Measurements from ENCODE around the gene TACC2.
A peak's percentile ranks its signal among the peaks of the same experiment; 100 is the strongest.

Gene TACC2

GRCh38 chr10:122140461-122140902, 151.5 kb downstream of the TACC2 start:
- DNase-seq (ENCODE audit: low read depth): peak; percentile 58
- TF ChIP-seq, protein P1, sequence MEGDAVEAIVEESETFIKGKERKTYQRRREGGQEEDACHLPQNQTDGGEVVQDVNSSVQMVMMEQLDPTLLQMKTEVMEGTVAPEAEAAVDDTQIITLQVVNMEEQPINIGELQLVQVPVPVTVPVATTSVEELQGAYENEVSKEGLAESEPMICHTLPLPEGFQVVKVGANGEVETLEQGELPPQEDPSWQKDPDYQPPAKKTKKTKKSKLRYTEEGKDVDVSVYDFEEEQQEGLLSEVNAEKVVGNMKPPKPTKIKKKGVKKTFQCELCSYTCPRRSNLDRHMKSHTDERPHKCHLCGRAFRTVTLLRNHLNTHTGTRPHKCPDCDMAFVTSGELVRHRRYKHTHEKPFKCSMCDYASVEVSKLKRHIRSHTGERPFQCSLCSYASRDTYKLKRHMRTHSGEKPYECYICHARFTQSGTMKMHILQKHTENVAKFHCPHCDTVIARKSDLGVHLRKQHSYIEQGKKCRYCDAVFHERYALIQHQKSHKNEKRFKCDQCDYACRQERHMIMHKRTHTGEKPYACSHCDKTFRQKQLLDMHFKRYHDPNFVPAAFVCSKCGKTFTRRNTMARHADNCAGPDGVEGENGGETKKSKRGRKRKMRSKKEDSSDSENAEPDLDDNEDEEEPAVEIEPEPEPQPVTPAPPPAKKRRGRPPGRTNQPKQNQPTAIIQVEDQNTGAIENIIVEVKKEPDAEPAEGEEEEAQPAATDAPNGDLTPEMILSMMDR (conservative IDR thresholded peaks at IDR 0.05; ENCODE audit: low read length): no peak
- no peak overlapping the region for H3K4me3 ChIP-seq (ENCODE audit: low read length)

GRCh38 chr10:122140941-122141623, 152.1 kb downstream of the TACC2 start:
- TF ChIP-seq, protein P1 (conservative IDR thresholded peaks at IDR 0.05; ENCODE audit: low read length): no peak; the same call in 1 of the 2 replicates
- peak; percentile 93 for DNase-seq (ENCODE audit: low read depth)
- H3K4me3 ChIP-seq (ENCODE audit: low read length): no peak overlapping the region

GRCh38 chr10:122141821-122142640, 153.1 kb downstream of the TACC2 start:
- no peak overlapping the region for H3K4me3 ChIP-seq (ENCODE audit: low read length)
- TF ChIP-seq, protein P1 (conservative IDR thresholded peaks at IDR 0.05; ENCODE audit: low read length): no peak
- peak; percentile 60 for DNase-seq (ENCODE audit: low read depth)

- no peak for DNase-seq (ENCODE audit: low read depth)
- TF ChIP-seq, protein P1 (conservative IDR thresholded peaks at IDR 0.05; ENCODE audit: low read length): peak; percentile 82
- no peak overlapping the region for H3K4me3 ChIP-seq (ENCODE audit: low read length)
These were observed 153.8 kb downstream of the TACC2 start for GRCh38 chr10:122142641-122143237.

GRCh38 chr10:122143238-122143841, 154.4 kb downstream of the TACC2 start:
- no peak for DNase-seq (ENCODE audit: low read depth)
- H3K4me3 ChIP-seq (ENCODE audit: low read length): no peak overlapping the region
- TF ChIP-seq, protein P1 (conservative IDR thresholded peaks at IDR 0.05; ENCODE audit: low read length): no peak

GRCh38 chr10:122144199-122144598, 155.2 kb downstream of the TACC2 start:
- H3K4me3 ChIP-seq (ENCODE audit: low read length): no peak overlapping the region
- TF ChIP-seq, protein P1 (conservative IDR thresholded peaks at IDR 0.05; ENCODE audit: low read length): no peak
- no peak for DNase-seq (ENCODE audit: low read depth)

Data from AG10803 (cell line).